Uterus (tissue), 4 donors: Measurements from ENCODE around the gene ATP5ME. TPM values are rescaled to one million over a fixed set of nuclear protein-coding genes. Genes with fewer than 3 reads are reported as not detected.

ENCODE experiments used
- DNase-seq, 2 donors: peaks; one replicate each; pipeline ENCODE4 v3.0.0-alpha.2; 2019 to 2020
- H3K27ac ChIP-seq, 2 donors: fragments of 200-600 bp; sonication (generic); 1 replicate in 1 of 2; 2 replicates in 1 of 2; pipeline ENCODE4 v1.5.1; 2016 to 2018
- H3K27me3 ChIP-seq, 2 donors: fragments of 200-600 bp; sonication (generic); one replicate each; pipeline ENCODE4 v1.5.1; 2018 to 2019; ENCODE audit warnings: control low read depth in 1 of 2
- H3K36me3 ChIP-seq, 2 donors: fragments of 200-600 bp; sonication (generic); one replicate each; pipeline ENCODE4 v1.5.1; 2019; ENCODE audit warnings: control low read depth in 1 of 2
- H3K4me1 ChIP-seq, 2 donors: fragments of 200-600 bp; sonication (generic); one replicate each; pipeline ENCODE4 v1.5.1; 2018 to 2019; ENCODE audit warnings: control low read depth in 1 of 2
- H3K4me3 ChIP-seq, 2 donors: fragments of 200-600 bp; sonication (generic); 1 replicate in 1 of 2; 2 replicates in 1 of 2; pipeline ENCODE4 v1.5.1; 2018 to 2019; ENCODE audit warnings: mild to moderate bottlenecking in 1 of 2
- H3K9me3 ChIP-seq, 2 donors: fragments of 200-600 bp; sonication (generic); one replicate each; pipeline ENCODE4 v1.5.1; 2019; ENCODE audit warnings: control low read depth in 1 of 2
- CTCF ChIP-seq, 4 experiments: fragments of 200-600 bp in 2 of 4; fragments of 450-650 bp in 2 of 4; sonication (generic) in 2 of 4; IDR thresholded peaks; one replicate each; pipeline ENCODE4 v1.5.1; 2016 to 2019; ENCODE audit warnings: antibody characterized with exemption in 4 of 4, mild to moderate bottlenecking in 2 of 4, moderate library complexity in 1 of 4
- POLR2A ChIP-seq, 2 donors: fragments of 450-650 bp; IDR thresholded peaks; one replicate each; pipeline ENCODE4 v1.6.1; 2016; ENCODE audit warnings: antibody characterized with exemption in 2 of 2, mild to moderate bottlenecking in 1 of 2, moderate library complexity in 1 of 2
- intact Hi-C: fragments of 100-400 bp; cut with DNase I; formaldehyde crosslinking; loops from one replicate; pipeline ENCODE4 v1.15.1; 2023; ENCODE audit warnings: low total_unique reads
- total RNA-seq, 4 donors: library from RNA; depleted of rRNA in 3 of 4; stranded (reverse); fragments of >200 nt in 3 of 4; gene quantifications; one replicate each; pipeline versions ENCODE4 v1.1.0 to v1.2.4, GENCODE V29; 2014 to 2023
- donor health status: DM: yes; HTN: yes; CAD: no.

The ATP5ME gene
- total RNA-seq, 4 donors from 2014 or later = 24.1 to 168 (median 64.2) TPM

DNA sequence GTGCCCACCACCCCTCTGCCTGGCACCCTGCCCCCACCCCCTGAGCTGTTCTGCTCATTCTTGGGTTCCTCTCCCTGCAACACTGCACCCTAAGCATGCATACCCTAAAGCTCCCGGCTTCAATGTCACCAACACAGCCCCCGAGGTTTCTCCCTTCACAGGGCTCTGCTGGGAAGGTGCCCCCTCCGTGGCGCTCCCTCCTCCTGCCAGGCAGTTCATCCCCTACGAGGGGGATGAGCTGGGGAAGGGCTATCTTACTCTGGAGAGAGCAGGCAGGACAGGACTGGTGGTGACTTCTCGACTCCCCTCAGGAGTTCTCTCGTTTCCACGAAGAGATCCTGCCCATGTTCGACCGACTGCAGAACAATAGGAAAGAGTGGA is 6.5 kb downstream of the ATP5ME start:
- intact Hi-C loops = no loop called here
- no peak for DNase-seq
- no peaks in the 10 kb centered on the region for H3K27me3 ChIP-seq
- H3K9me3 ChIP-seq = no peaks in the 10 kb centered on the region
- H3K36me3 ChIP-seq = no peaks in the 10 kb centered on the region
- H3K27ac ChIP-seq = no peak overlapping the region
- H3K4me3 ChIP-seq = no peak overlapping the region
- TF ChIP-seq CTCF (IDR thresholded peaks at IDR 0.05) = no peak
- no peak for TF ChIP-seq POLR2A (IDR thresholded peaks at IDR 0.05)
- H3K4me1 ChIP-seq = no peaks in the 10 kb centered on the region

- H3K4me3 ChIP-seq = no peak overlapping the region
- H3K4me1 ChIP-seq = no peaks in the 10 kb centered on the region
- H3K27me3 ChIP-seq = no peaks in the 10 kb centered on the region
- no peaks in the 10 kb centered on the region for H3K36me3 ChIP-seq
- no peak for DNase-seq
- no peak overlapping the region for H3K27ac ChIP-seq
- TF ChIP-seq POLR2A (IDR thresholded peaks at IDR 0.05) = no peak
- TF ChIP-seq CTCF (IDR thresholded peaks at IDR 0.05) = no peak
- intact Hi-C loops = no loop called here
- H3K9me3 ChIP-seq = no peaks in the 10 kb centered on the region
Measured at GRCh38 chr4:666822-667544, 7.1 kb downstream of the ATP5ME start.

- intact Hi-C loops = no loop called here
- TF ChIP-seq POLR2A (IDR thresholded peaks at IDR 0.05) = no peak
- no peak for TF ChIP-seq CTCF (IDR thresholded peaks at IDR 0.05)
- Histone ChIP-seq H3K27me3 (no peaks in the 10 kb centered on the region), H3K4me3 (no peak overlapping the region), H3K27ac (no peak overlapping the region), H3K9me3 (no peaks in the 10 kb centered on the region), H3K4me1 (no peaks in the 10 kb centered on the region), H3K36me3 (no peaks in the 10 kb centered on the region)
- DNase-seq = no peak
Measured at GRCh38 chr4:666436-666810, 7.7 kb downstream of the ATP5ME start.

- H3K9me3 ChIP-seq = no peaks in the 10 kb centered on the region
- H3K4me1 ChIP-seq = no peaks in the 10 kb centered on the region
- no peak for TF ChIP-seq POLR2A (IDR thresholded peaks at IDR 0.05)
- no peak for TF ChIP-seq CTCF (IDR thresholded peaks at IDR 0.05)
- no peaks in the 10 kb centered on the region for H3K36me3 ChIP-seq
- no peak for DNase-seq
- intact Hi-C loops = no loop called here
- H3K27me3 ChIP-seq = no peaks in the 10 kb centered on the region
- no peak overlapping the region for H3K27ac ChIP-seq
- no peak overlapping the region for H3K4me3 ChIP-seq
Measured at GRCh38 chr4:665751-666435, 8.2 kb downstream of the ATP5ME start.

DNA sequence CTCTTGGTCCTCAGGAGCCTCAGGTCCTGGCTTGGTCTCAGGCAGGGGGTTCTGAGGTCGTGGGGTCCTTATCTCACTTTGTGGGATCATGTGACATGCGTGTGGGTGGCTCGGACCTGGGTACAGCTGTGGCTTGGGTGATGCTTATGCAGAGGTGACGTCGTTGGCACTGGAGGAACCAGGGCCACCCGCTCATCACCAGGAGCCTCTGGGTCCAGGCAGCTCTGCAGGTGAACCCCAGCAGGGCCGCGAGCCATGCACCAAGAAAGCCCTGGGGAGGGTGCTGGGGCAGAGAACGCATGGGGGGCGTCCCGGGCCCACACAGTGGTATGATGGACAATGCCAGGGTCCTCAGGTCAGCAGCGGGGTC is 8.7 kb downstream of the ATP5ME start:
- DNase-seq = no peak
- Histone ChIP-seq H3K27me3 (no peaks in the 10 kb centered on the region), H3K4me3 (no peak overlapping the region), H3K4me1 (no peaks in the 10 kb centered on the region), H3K9me3 (no peaks in the 10 kb centered on the region), H3K36me3 (no peaks in the 10 kb centered on the region), H3K27ac (no peak overlapping the region)
- TF ChIP-seq POLR2A (IDR thresholded peaks at IDR 0.05) = no peak
- no peak for TF ChIP-seq CTCF (IDR thresholded peaks at IDR 0.05)
- intact Hi-C loops = no loop called here
